MM.1S (cell line): Measurements from ENCODE around the gene SLC37A1.

Source experiments
- DNase-seq: peaks from one replicate; pipeline ENCODE4 v3.0.0-alpha.2; 2015
- H2AFZ ChIP-seq: fragments of 300-600 bp; sonication (generic); 2 replicates; pipeline ENCODE4 v1.6.0; 2016; ENCODE audit warnings: antibody characterized with exemption, low read length
- H3F3A ChIP-seq: fragments of 300-600 bp; sonication (generic); 2 replicates; pipeline ENCODE4 v1.6.1; 2016; ENCODE audit warnings: mild to moderate bottlenecking, antibody characterized with exemption, low read length, moderate library complexity, mixed read lengths; ENCODE audit not compliant: insufficient read depth
- H3K27ac ChIP-seq: fragments of 300-600 bp; sonication (generic); 2 replicates; pipeline ENCODE4 v1.5.1; 2016; ENCODE audit warnings: mild to moderate bottlenecking, low read length
- H3K27me3 ChIP-seq: fragments of 300-600 bp; sonication (generic); replicated peaks from 2 replicates; pipeline ENCODE4 v1.6.0; 2016; ENCODE audit warnings: low read length; ENCODE audit not compliant: insufficient read depth
- H3K36me3 ChIP-seq: fragments of 300-600 bp; sonication (generic); replicated peaks from 2 replicates; pipeline ENCODE4 v1.6.1; 2016; ENCODE audit warnings: mild to moderate bottlenecking, low read length, mixed read lengths; ENCODE audit not compliant: insufficient read depth
- H3K4me1 ChIP-seq: fragments of 300-600 bp; sonication (generic); 2 replicates; pipeline ENCODE4 v1.6.1; 2016; ENCODE audit warnings: low read length, mixed read lengths
- H3K4me2 ChIP-seq: fragments of 300-600 bp; sonication (generic); 2 replicates; pipeline ENCODE4 v1.6.0; 2016; ENCODE audit warnings: low read depth, low read length
- H3K4me3 ChIP-seq: fragments of 300-600 bp; sonication (generic); 2 replicates; pipeline ENCODE4 v1.5.1; 2016; ENCODE audit warnings: low read length, mixed read lengths
- H3K79me2 ChIP-seq: fragments of 300-600 bp; sonication (generic); 2 replicates; pipeline ENCODE4 v1.6.1; 2016; ENCODE audit warnings: mixed run types, low read length, mixed read lengths
- H3K9ac ChIP-seq: fragments of 300-600 bp; sonication (generic); 2 replicates; pipeline ENCODE4 v1.6.1; 2016; ENCODE audit warnings: low read length, mixed read lengths
- H3K9me2 ChIP-seq: fragments of 300-600 bp; sonication (generic); replicated peaks from 2 replicates; pipeline ENCODE4 v1.6.1; 2016; ENCODE audit warnings: mild to moderate bottlenecking, low read length, mixed read lengths; ENCODE audit not compliant: insufficient read depth
- H3K9me3 ChIP-seq: fragments of 300-600 bp; sonication (generic); replicated peaks from 2 replicates; pipeline ENCODE4 v1.6.1; 2016; ENCODE audit warnings: mild to moderate bottlenecking, low read length, mixed read lengths; ENCODE audit not compliant: insufficient read depth
- H4K20me1 ChIP-seq: fragments of 300-600 bp; sonication (generic); 2 replicates; pipeline ENCODE4 v1.6.1; 2016; ENCODE audit warnings: mild to moderate bottlenecking, low read length, moderate library complexity, mixed read lengths; ENCODE audit not compliant: insufficient read depth
- CTCF ChIP-seq: fragments of 300-600 bp; sonication (generic); IDR thresholded peaks from 2 replicates; pipeline ENCODE4 v1.5.1; 2016; ENCODE audit warnings: antibody characterized with exemption, low read length, mixed read lengths
- EZH2 ChIP-seq: fragments of 300-600 bp; sonication (generic); optimal IDR thresholded peaks from 2 replicates; pipeline ENCODE3; 2017; ENCODE audit warnings: low read depth, mild to moderate bottlenecking, antibody characterized with exemption, low read length, mixed read lengths
- EZH2phosphoT487 ChIP-seq: fragments of 300-600 bp; sonication (generic); IDR thresholded peaks from 2 replicates; pipeline ENCODE4 v1.6.1; 2018; ENCODE audit warnings: antibody characterized with exemption, low read length

The SLC37A1 gene

GRCh38 chr21:42496120-42496838, 17.4 kb upstream of the SLC37A1 start, which contains the start of gene RSPH1:
Gene RSPH1 (minus strand): TSS chr21:42496224. CDS start chr21:42496186, 38 bp downstream.
- H3K9me3 ChIP-seq: no peaks in the 10 kb centered on the region
- H3K9me2 ChIP-seq: no peaks in the 10 kb centered on the region
- peak within 1 kb of the TSS; percentile 82 for H3K4me3 ChIP-seq
- H3K27me3 ChIP-seq: peaks cover 73% of the 10 kb centered on the region
- H4K20me1 ChIP-seq: no peaks in the 10 kb centered on the region
- H3K9ac ChIP-seq: peak within 1 kb of the TSS; percentile 87
- H3F3A ChIP-seq: peaks cover 6% of the 10 kb centered on the region; the same call in 1 of the 2 replicates
- no peaks in the 10 kb centered on the region for H3K36me3 ChIP-seq
- no peaks in the 10 kb centered on the region for H3K79me2 ChIP-seq
- TF ChIP-seq CTCF: peak; percentile 28
- TF ChIP-seq EZH2phosphoT487: no peak
- no peak for TF ChIP-seq EZH2
- H3K27ac ChIP-seq: peak within 1 kb of the TSS; percentile 56; the same call in 1 of the 2 replicates
- peak; percentile 100 for DNase-seq
- H3K4me1 ChIP-seq: peaks cover 14% of the 10 kb centered on the region
- H3K4me2 ChIP-seq: peak within 1 kb of the TSS; percentile 99
- H2AFZ ChIP-seq: peak within 1 kb of the TSS; percentile 98

GRCh38 chr21:42496839-42497202, 16.8 kb upstream of the SLC37A1 start:
- peak overlapping the region; percentile 87 for H3K9ac ChIP-seq
- peak overlapping the region; percentile 99 for H3K4me2 ChIP-seq
- H3K36me3 ChIP-seq: no peaks in the 10 kb centered on the region
- no peaks in the 10 kb centered on the region for H3K9me2 ChIP-seq
- H3K27me3 ChIP-seq: peaks cover 68% of the 10 kb centered on the region
- TF ChIP-seq EZH2: no peak
- no peak for TF ChIP-seq CTCF
- TF ChIP-seq EZH2phosphoT487: no peak
- no peaks in the 10 kb centered on the region for H3K79me2 ChIP-seq
- peak overlapping the region; percentile 82 for H3K4me3 ChIP-seq
- H3K4me1 ChIP-seq: peaks cover 14% of the 10 kb centered on the region
- no peaks in the 10 kb centered on the region for H4K20me1 ChIP-seq
- peak overlapping the region; percentile 98 for H2AFZ ChIP-seq
- H3K27ac ChIP-seq: peak overlapping the region; percentile 26; the same call in 1 of the 2 replicates
- H3F3A ChIP-seq: peaks cover 6% of the 10 kb centered on the region; the same call in 1 of the 2 replicates
- DNase-seq: peak; percentile 36
- H3K9me3 ChIP-seq: no peaks in the 10 kb centered on the region

GRCh38 chr21:42498012-42498411, 15.6 kb upstream of the SLC37A1 start:
- Histone ChIP-seq H3K9ac (no peak overlapping the region), H3K79me2 (no peaks in the 10 kb centered on the region), H3K27ac (no peak overlapping the region), H3K4me1 (peaks cover 14% of the 10 kb centered on the region), H3K9me3 (no peaks in the 10 kb centered on the region), H3F3A (peaks cover 6% of the 10 kb centered on the region; the same call in 1 of the 2 replicates), H3K4me2 (no peak overlapping the region), H4K20me1 (no peaks in the 10 kb centered on the region), H3K27me3 (peaks cover 56% of the 10 kb centered on the region), H3K9me2 (no peaks in the 10 kb centered on the region), H3K36me3 (no peaks in the 10 kb centered on the region), H3K4me3 (no peak overlapping the region), H2AFZ (no peak overlapping the region)
- no peak for TF ChIP-seq EZH2
- TF ChIP-seq EZH2phosphoT487: no peak
- no peak for TF ChIP-seq CTCF
- no peak for DNase-seq
